ENCODE results near the gene CRMP1.

- TF ChIP-seq CTCF (IDR thresholded peaks at IDR 0.05): no peak
- peak; percentile 7 for TF ChIP-seq EP300 (IDR thresholded peaks at IDR 0.05)
- peak; percentile 26 to 48 for TF ChIP-seq POLR2AphosphoS5 (IDR thresholded peaks at IDR 0.05)
- no peak for TF ChIP-seq POLR2A (IDR thresholded peaks at IDR 0.05; ENCODE audit: low read depth)
These were observed 52.9 kb downstream of the CRMP1 start for GRCh38 chr4:5839751-5840674.

Data from esophagus muscularis mucosa (tissue), 4 donors.